DND-41 (cell line): ENCODE results near the gene PNMA5.

Source experiments
- EZH2 ChIP-seq: IDR thresholded peaks from 3 replicates; pipeline ENCODE4 v1.6.1; 2012; ENCODE audit warnings: borderline replicate concordance, low read depth, mild to moderate bottlenecking, moderate library complexity, low read length, inconsistent platforms; ENCODE audit not compliant: severe bottlenecking
- TF ChIP-seq, protein P1 (sequence below): IDR thresholded peaks from 2 replicates; pipeline ENCODE4 v1.5.1; 2012; ENCODE audit warnings: borderline replicate concordance, low read length, moderate library complexity, mild to moderate bottlenecking; ENCODE audit not compliant: poor library complexity, severe bottlenecking; ENCODE audit errors: extremely low read depth

DNA sequence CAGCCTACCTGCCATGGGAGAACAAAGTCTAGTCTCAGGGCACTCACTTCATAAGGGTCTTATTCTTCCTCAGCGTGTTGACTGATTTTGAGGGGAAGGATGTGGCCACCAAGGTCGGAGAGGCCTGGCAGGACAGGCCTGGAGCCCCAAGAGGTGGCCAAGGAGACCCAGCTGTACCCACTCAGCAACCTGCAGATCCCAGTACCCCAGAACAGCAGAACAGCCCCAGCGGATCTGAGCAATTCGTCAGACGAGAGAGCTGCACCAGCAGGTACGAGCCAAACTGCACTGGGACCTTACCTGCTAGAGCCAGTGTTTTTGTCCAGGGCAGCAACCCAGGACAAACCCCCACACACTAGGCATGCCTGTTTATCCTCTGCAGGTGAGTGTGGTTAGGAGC lies 34.3 kb downstream of the PNMA5 start:
- no peak for TF ChIP-seq EZH2
- TF ChIP-seq, protein P1, sequence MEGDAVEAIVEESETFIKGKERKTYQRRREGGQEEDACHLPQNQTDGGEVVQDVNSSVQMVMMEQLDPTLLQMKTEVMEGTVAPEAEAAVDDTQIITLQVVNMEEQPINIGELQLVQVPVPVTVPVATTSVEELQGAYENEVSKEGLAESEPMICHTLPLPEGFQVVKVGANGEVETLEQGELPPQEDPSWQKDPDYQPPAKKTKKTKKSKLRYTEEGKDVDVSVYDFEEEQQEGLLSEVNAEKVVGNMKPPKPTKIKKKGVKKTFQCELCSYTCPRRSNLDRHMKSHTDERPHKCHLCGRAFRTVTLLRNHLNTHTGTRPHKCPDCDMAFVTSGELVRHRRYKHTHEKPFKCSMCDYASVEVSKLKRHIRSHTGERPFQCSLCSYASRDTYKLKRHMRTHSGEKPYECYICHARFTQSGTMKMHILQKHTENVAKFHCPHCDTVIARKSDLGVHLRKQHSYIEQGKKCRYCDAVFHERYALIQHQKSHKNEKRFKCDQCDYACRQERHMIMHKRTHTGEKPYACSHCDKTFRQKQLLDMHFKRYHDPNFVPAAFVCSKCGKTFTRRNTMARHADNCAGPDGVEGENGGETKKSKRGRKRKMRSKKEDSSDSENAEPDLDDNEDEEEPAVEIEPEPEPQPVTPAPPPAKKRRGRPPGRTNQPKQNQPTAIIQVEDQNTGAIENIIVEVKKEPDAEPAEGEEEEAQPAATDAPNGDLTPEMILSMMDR: no peak
